ENCODE data around the gene FGF16.
"Not testable (repeated sequence)": the region's sequence is repeated elsewhere in the genome, so short reads cannot be mapped to it uniquely, and the experiment has no call there.

The FGF16 gene

GRCh38 chrX:77493677-77494553 is 46.7 kb downstream of the FGF16 start:
- H3K9me3 Mint-ChIP-seq = peaks cover 0 to 3% of the 10 kb centered on the region in 2 donors
- H3K27ac Mint-ChIP-seq = no peak overlapping the region
- H3K4me1 Mint-ChIP-seq = no peaks in the 10 kb centered on the region
- H3K27me3 Mint-ChIP-seq = peaks cover 0 to 4% of the 10 kb centered on the region in 2 donors
- no peak for DNase-seq
- no peak for ATAC-seq (replicated peaks)
- no peaks in the 10 kb centered on the region for H3K36me3 Mint-ChIP-seq
- H3K4me3 Mint-ChIP-seq = no peak overlapping the region

DNA sequence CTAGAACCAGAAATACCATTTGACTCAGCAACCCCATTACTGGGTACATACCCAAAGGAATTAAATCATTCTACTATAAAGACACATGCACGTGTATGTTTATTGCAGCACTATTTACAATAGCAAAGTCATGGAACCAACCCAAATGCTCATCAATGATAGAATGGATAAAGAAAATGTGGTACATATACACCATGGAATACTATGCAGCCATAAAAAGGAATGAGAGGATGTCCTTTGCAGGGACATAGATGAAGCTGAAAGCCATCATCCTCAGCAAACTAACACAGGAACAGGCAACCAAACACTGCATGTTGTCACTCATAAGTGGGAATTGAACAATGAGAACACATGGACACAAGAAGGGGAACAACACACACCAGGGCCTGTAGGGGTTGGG is 53.0 kb downstream of the FGF16 start:
- not testable (repeated sequence) for H3K4me3 Mint-ChIP-seq; H3K9me3 Mint-ChIP-seq; H3K27me3 Mint-ChIP-seq; H3K27ac Mint-ChIP-seq; H3K4me1 Mint-ChIP-seq; H3K36me3 Mint-ChIP-seq; DNase-seq; ATAC-seq (replicated peaks)

DNA sequence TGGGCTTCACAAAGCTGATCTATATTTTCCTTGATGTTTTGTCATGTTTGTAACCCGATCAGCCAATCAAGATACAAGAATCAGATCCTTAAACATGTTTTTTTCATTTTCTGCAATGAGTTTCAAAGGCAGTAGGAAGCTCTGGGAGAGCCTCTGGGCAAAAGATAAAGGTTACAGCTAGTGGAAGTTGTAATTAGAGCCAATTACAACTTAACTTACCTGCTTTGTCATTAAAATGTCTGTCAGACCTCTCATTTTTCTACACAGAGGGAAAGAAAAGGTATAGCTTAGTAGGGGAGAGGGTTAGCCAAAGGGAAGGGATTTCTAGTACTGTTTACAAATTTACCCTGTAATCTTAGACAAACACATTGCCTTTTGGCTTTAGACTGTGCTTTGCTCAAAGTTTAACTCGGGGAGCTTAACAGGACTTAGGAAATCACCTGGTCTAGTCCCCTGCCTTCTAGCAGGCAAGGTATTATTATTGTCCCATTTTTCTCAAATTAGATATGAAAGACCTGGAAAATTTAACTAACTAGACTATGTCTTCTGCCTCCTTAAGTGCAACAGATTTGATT is 55.8 kb downstream of the FGF16 start:
- no peak overlapping the region for H3K4me3 Mint-ChIP-seq
- peaks cover 0 to 8% of the 10 kb centered on the region in 2 donors for H3K9me3 Mint-ChIP-seq
- no peak overlapping the region for H3K27ac Mint-ChIP-seq

DNA sequence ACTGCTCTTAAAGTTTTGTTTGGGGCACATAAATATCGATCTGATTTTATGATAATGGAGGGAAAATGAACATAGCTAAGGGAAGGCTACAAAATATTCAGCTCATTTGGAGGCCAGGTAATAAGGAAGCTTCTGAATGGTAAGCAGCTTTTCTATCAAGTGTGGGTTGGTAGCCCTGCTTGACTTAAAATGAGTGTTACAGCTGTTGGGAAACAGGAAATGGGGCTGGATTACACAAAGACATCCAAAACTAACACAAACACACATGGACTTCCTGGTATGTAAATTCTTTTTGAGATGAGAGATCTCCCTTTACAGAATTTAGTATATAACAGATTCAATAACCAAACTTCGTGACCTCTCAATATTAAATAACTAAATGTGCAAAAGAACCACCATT is 58.0 kb downstream of the FGF16 start:
- Mint-ChIP-seq H3K27ac (no peak overlapping the region), H3K9me3 (no peaks in the 10 kb centered on the region), H3K4me1 (no peaks in the 10 kb centered on the region), H3K4me3 (no peak overlapping the region), H3K27me3 (no peaks in the 10 kb centered on the region), H3K36me3 (peaks cover 0 to 2% of the 10 kb centered on the region in 2 donors)
- no peak for ATAC-seq (replicated peaks)
- no peak for DNase-seq

More for the DNA sequence above, 55.8 kb downstream of the FGF16 start:
- H3K27me3 Mint-ChIP-seq = no peaks in the 10 kb centered on the region
- no peak for ATAC-seq (replicated peaks)
- H3K4me1 Mint-ChIP-seq = no peaks in the 10 kb centered on the region
- DNase-seq = no peak
- peaks cover 0 to 2% of the 10 kb centered on the region in 2 donors for H3K36me3 Mint-ChIP-seq
